Spleen (tissue), 11 donors: ENCODE results near the gene TYSND1. TPM values are rescaled to one million over a fixed set of nuclear protein-coding genes. Genes with fewer than 3 reads are reported as not detected.

Experiments
- DNase-seq: peaks from one replicate; pipeline ENCODE4 v3.0.0-alpha.2; 2020
- H3K27ac ChIP-seq, 8 donors: fragments of 200-600 bp; sonication (generic) in 7 of 8; 1 replicate in 4 of 8; 2 replicates in 4 of 8; pipeline versions ENCODE4 v1.5.0 to v1.8.0; 2016 to 2021; ENCODE audit warnings: inconsistent platforms in 4 of 8, mild to moderate bottlenecking in 4 of 8, moderate library complexity in 1 of 8
- H3K27me3 ChIP-seq, 7 donors: fragments of 200-600 bp; sonication (generic) in 6 of 7; replicated peaks in 1 of 7; 1 replicate in 4 of 7; 2 replicates in 3 of 7; pipeline versions ENCODE4 v1.5.0 to v1.8.0; 2016 to 2021; ENCODE audit warnings: inconsistent platforms in 3 of 7, mild to moderate bottlenecking in 1 of 7
- H3K36me3 ChIP-seq, 6 donors: fragments of 200-600 bp; sonication (generic) in 5 of 6; 1 replicate in 4 of 6; 2 replicates in 2 of 6; pipeline versions ENCODE4 v1.5.0 to v1.8.0; 2016 to 2021; ENCODE audit warnings: inconsistent platforms in 2 of 6
- H3K4me1 ChIP-seq, 6 donors: fragments of 200-600 bp; sonication (generic) in 5 of 6; 1 replicate in 3 of 6; 2 replicates in 3 of 6; pipeline versions ENCODE4 v1.5.0 to v1.8.0; 2016 to 2021; ENCODE audit warnings: inconsistent platforms in 3 of 6
- H3K4me3 ChIP-seq, 8 donors: fragments of 200-600 bp; sonication (generic) in 7 of 8; 1 replicate in 4 of 8; 2 replicates in 4 of 8; pipeline versions ENCODE4 v1.5.0 to v1.8.0; 2016 to 2021; ENCODE audit warnings: inconsistent platforms in 4 of 8, mild to moderate bottlenecking in 4 of 8, moderate library complexity in 2 of 8
- H3K9me3 ChIP-seq, 8 donors: fragments of 200-600 bp; sonication (generic) in 7 of 8; 1 replicate in 4 of 8; 2 replicates in 4 of 8; pipeline versions ENCODE4 v1.5.0 to v1.8.0; 2016 to 2021; ENCODE audit warnings: inconsistent platforms in 4 of 8
- CTCF ChIP-seq, 11 experiments: fragments of 200-600 bp in 7 of 11; fragments of 450-650 bp in 4 of 11; sonication (generic) in 4 of 11; IDR thresholded peaks in 8 of 11; conservative IDR thresholded peaks in 3 of 11; 1 replicate in 7 of 11; 2 replicates in 4 of 11; pipeline versions ENCODE4 v1.4.0 to v1.8.0; 2016 to 2021; ENCODE audit warnings: antibody characterized with exemption in 11 of 11, inconsistent platforms in 4 of 11, mild to moderate bottlenecking in 1 of 11
- POLR2A ChIP-seq, 3 donors: fragments of 450-650 bp; IDR thresholded peaks; one replicate each; pipeline ENCODE4 v1.5.1; 2017; ENCODE audit warnings: antibody characterized with exemption in 3 of 3, mild to moderate bottlenecking in 1 of 3
- POLR2AphosphoS5 ChIP-seq, 3 donors: sonication (generic); formaldehyde crosslinking; IDR thresholded peaks; one replicate each; pipeline ENCODE4 v1.5.1; 2017; ENCODE audit warnings: antibody characterized with exemption in 3 of 3
- WGBS, 5 donors: extraction: QIAGEN DNeasy Blood & Tissue Kit in 3 of 5; methylation state at CpG; one replicate each; pipeline versions ENCODE4 v1.1.5 to v1.1.7; 2013 to 2018; 5-methylcytosine and 5-hydroxymethylcytosine counted together
- intact Hi-C: fragments of 100-400 bp; cut with DNase I; formaldehyde crosslinking; loops from one replicate; pipeline ENCODE4 v1.15.0; 2023; ENCODE audit warnings: low total_unique reads
- polyA plus RNA-seq, 3 donors: library from polyadenylated mRNA; stranded (reverse); fragments of 200-250 nt; gene quantifications; one replicate each; pipeline ENCODE4 v1.2.1, GENCODE V29; 2013
- total RNA-seq, 7 donors: library from RNA; depleted of rRNA in 3 of 7; stranded (reverse); fragments of >200 nt in 3 of 7; fragmentation: NEBNext Ultra II Directional in 4 of 7; extraction: Animal tissue kit (Norgen Biotek cat#: 25700) in 4 of 7; gene quantifications; one replicate each; pipeline versions ENCODE4 v1.1.0 to v1.2.1, GENCODE V29; 2016 to 2021
- donor health status: healthy with polysubstance abuse.
- donor health status: DM: no; HTN: no; CAD: no; lungs with moderate emphysema.
- donor health status: DM: no; HTN: no; CAD: no.
- donor health status: Bipolar disorder and iron deficiency.
- donor health status: healthy.
- donor health status: DM: no; HTN: no; CAD: no.
- donor health status: DM: yes; HTN: yes; CAD: no.

The TYSND1 gene
- total and polyA plus RNA-seq, 10 donors, result 14.1 to 20.9 (median 16.9) TPM

DNA sequence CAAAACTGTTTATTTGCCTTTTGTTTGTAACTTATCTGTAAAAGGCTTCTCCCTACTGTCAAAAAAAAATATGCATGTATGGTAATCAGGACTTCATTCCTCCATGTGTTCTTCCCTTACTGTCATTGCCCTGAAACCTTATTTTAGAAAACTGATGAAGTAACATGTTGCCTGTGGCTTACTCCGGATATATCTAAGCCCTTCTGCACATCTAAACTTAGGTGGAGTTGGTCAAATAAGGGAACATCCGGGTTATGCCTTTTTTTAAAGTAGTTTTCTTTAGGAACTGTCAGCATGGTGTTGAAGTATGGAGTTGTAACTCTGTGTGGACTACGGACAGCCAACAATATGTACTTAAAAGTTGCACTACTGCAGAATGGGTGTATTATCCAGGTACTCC is 17.7 kb upstream of the TYSND1 start:
- Histone ChIP-seq H3K4me1 (peaks cover 33 to 95% (median 81%) of the 10 kb centered on the region in 6 donors), H3K36me3 (peaks cover 0 to 70% (median 23%) of the 10 kb centered on the region in 6 donors), H3K27me3 (no peaks in the 10 kb centered on the region), H3K4me3 (no peak overlapping the region), H3K27ac (peak overlapping the region in 3 of 8 donors; percentile 18 to 49 (median 49)), H3K9me3 (no peaks in the 10 kb centered on the region)
- 41 to 70% (median 59%) methylated on average over 3 of the region's 3 CpGs for WGBS, 5 donors
- no peak for DNase-seq
- intact Hi-C loops, result no loop called here
- TF ChIP-seq POLR2A (IDR thresholded peaks at IDR 0.05), result no peak
- TF ChIP-seq POLR2AphosphoS5 (IDR thresholded peaks at IDR 0.05), result no peak
- no peak for TF ChIP-seq CTCF (IDR thresholded peaks at IDR 0.05 in 8 of 11, conservative IDR thresholded peaks at IDR 0.05 in 3 of 11)

DNA sequence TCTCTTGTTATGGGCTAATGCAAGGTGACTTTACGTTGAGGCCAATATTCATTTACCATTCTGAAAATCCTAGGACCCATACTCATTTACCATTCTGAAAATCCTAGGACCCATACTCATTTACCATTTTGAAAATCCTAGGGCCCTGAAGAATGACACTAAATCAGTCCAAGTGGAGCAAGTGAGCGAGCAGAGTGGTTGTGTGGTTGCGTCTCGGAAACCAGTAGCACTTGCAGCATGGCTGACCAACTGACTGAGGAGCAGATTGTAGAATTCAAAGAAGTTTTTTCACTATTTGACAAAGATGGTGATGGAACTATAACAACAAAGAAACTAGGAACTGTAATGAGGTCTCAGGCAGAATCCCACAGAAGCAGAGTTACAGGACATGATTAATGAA is 16.9 kb upstream of the TYSND1 start:
- Histone ChIP-seq H3K36me3 (peaks cover 0 to 71% (median 25%) of the 10 kb centered on the region in 6 donors), H3K27me3 (no peaks in the 10 kb centered on the region), H3K9me3 (no peaks in the 10 kb centered on the region), H3K4me1 (peaks cover 27 to 94% (median 76%) of the 10 kb centered on the region in 6 donors), H3K27ac (peak overlapping the region in 6 of 8 donors; percentile 1 to 64 (median 42)), H3K4me3 (no peak overlapping the region)
- intact Hi-C loops, result no loop called here
- WGBS, 5 donors, result 81 to 100% (median 87%) methylated on average over 4 of the region's 4 CpGs
- no peak for TF ChIP-seq POLR2A (IDR thresholded peaks at IDR 0.05)
- TF ChIP-seq POLR2AphosphoS5 (IDR thresholded peaks at IDR 0.05), result no peak
- DNase-seq, result no peak

DNA sequence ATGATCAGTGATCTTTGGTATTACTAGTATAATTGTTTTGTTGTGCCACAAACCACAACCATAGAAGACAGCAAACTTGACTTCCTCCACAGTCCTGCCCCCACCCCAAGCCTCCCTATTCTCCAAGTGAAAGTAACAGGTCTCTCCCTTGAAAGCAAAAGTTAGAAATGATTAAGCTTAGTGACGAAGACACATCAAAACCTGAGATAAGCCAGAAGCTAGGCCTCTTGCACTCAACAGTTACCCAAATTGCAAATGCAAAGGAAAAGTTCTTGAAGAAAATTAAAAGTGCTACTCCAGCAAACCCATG is 16.3 kb upstream of the TYSND1 start:
- Histone ChIP-seq H3K4me1 (peaks cover 21 to 89% (median 70%) of the 10 kb centered on the region in 6 donors), H3K36me3 (peaks cover 0 to 73% (median 27%) of the 10 kb centered on the region in 6 donors), H3K4me3 (peak overlapping the region in 1 of 8 donors; percentile 6), H3K27ac (peak overlapping the region in 6 of 8 donors; percentile 0 to 64 (median 42)), H3K27me3 (no peaks in the 10 kb centered on the region), H3K9me3 (no peaks in the 10 kb centered on the region)
- WGBS, 5 donors, result 15 to 32% (median 28%) methylated on average over 1 of the region's 1 CpG
- intact Hi-C loops, result no loop called here
- no peak for DNase-seq
- TF ChIP-seq POLR2A (IDR thresholded peaks at IDR 0.05), result no peak
- TF ChIP-seq POLR2AphosphoS5 (IDR thresholded peaks at IDR 0.05), result no peak
- TF ChIP-seq CTCF (IDR thresholded peaks at IDR 0.05 in 8 of 11, conservative IDR thresholded peaks at IDR 0.05 in 3 of 11), result no peak

DNA sequence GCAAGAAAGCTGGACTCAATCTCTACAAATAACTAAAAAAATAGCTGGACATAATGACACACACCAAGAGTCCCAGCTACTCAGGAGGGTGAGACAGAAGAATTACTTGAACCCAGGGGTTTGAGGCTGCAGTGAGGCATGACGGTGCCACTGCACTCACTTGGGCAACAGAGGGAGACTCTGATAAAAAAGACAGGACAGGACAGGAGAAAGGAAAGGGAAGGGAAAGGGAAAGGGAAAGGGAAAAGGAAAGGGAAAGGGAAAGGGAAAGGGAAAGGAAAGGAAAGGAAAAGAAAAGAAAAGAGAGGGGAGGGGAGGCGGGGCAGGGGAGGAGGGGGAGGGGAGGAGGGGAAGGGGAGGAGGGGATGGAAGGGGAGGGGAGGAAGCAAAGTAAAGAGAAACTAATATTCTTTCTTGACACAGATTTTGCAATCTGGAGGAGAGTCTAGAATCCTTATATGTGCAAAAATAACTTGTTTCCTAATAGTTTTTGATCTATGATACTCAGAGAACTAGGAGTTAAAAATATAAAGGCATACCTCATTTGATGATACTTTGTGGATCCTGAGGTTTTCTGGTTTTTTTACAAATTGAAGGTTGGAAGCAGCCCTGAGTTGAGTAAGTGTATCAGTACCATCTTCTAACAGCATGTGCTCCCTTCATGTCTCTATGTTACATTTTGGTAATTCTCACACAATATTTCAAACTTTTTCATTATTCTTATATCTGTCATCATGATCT is 15.8 kb upstream of the TYSND1 start:
- H3K36me3 ChIP-seq, result peaks cover 0 to 75% (median 31%) of the 10 kb centered on the region in 6 donors
- no peaks in the 10 kb centered on the region for H3K27me3 ChIP-seq
- H3K9me3 ChIP-seq, result no peaks in the 10 kb centered on the region
- H3K4me1 ChIP-seq, result peaks cover 19 to 89% (median 67%) of the 10 kb centered on the region in 6 donors
- H3K4me3 ChIP-seq, result peak overlapping the region in 1 of 8 donors; percentile 6
- intact Hi-C loops, result no loop called here
- DNase-seq, result no peak
- WGBS, 5 donors, result 71 to 91% (median 76%) methylated on average over 1 to 2 of the region's 2 CpGs
- peak overlapping the region in 6 of 8 donors; percentile 0 to 64 (median 42) for H3K27ac ChIP-seq
- TF ChIP-seq CTCF (IDR thresholded peaks at IDR 0.05 in 8 of 11, conservative IDR thresholded peaks at IDR 0.05 in 3 of 11) (no peak), POLR2A (IDR thresholded peaks at IDR 0.05) (no peak), POLR2AphosphoS5 (IDR thresholded peaks at IDR 0.05) (no peak)
